HG03280 (cell line): ENCODE measurements around the gene CCDC106.

ENCODE experiments used
- ATAC-seq: cut with Tn5 transposase; IDR thresholded peaks from one replicate; pipeline ENCODE4 v1.9.1; 2021; ENCODE audit warnings: mild to moderate bottlenecking, moderate library complexity; ENCODE audit not compliant: unreplicated experiment

Gene CCDC106

GRCh38 chr19:55680339-55681130 lies 32.5 kb downstream of the CCDC106 start:
- no peak for ATAC-seq

- no peak for ATAC-seq
Observed at GRCh38 chr19:55681131-55682092, 33.4 kb downstream of the CCDC106 start.

GRCh38 chr19:55683449-55684261 lies 35.6 kb downstream of the CCDC106 start:
- ATAC-seq: no peak

GRCh38 chr19:55684946-55685681 lies 37.1 kb downstream of the CCDC106 start:
- no peak for ATAC-seq

GRCh38 chr19:55685776-55686175 lies 37.8 kb downstream of the CCDC106 start:
- ATAC-seq: no peak

GRCh38 chr19:55686311-55687050 lies 38.5 kb downstream of the CCDC106 start:
- ATAC-seq: no peak

GRCh38 chr19:55687281-55688201 lies 39.5 kb downstream of the CCDC106 start:
- ATAC-seq: no peak

GRCh38 chr19:55688422-55689218 lies 40.6 kb downstream of the CCDC106 start:
- ATAC-seq: no peak

- ATAC-seq: no peak
Observed at GRCh38 chr19:55689411-55690108, 41.5 kb downstream of the CCDC106 start.

- no peak for ATAC-seq
Observed at GRCh38 chr19:55690109-55690768, 42.2 kb downstream of the CCDC106 start.

- no peak for ATAC-seq
Observed at GRCh38 chr19:55690769-55691545, 42.9 kb downstream of the CCDC106 start.

- ATAC-seq: no peak
Observed at GRCh38 chr19:55691561-55692481, 43.8 kb downstream of the CCDC106 start.

GRCh38 chr19:55692681-55693081 lies 44.7 kb downstream of the CCDC106 start:
- ATAC-seq: no peak

GRCh38 chr19:55693336-55693974 lies 45.4 kb downstream of the CCDC106 start:
- ATAC-seq: no peak
